RWPE1 (cell line): ENCODE data around the gene ABLIM2.
"Not testable (repeated sequence)": the region's sequence is repeated elsewhere in the genome, so short reads cannot be mapped to it uniquely, and the experiment has no call there.

Experiments
- CTCF ChIA-PET: fragments of 350-600 bp; sonication (Branson Sonifier 250); formaldehyde crosslinking; extraction: SDS; loops from one replicate; lab custom pipeline; 2021; lab: Yijun Ruan, JAX
- POLR2A ChIA-PET: fragments of 400-600 bp; formaldehyde crosslinking; extraction: SDS; loops from one replicate; lab custom pipeline; 2020; ENCODE audit warnings: antibody characterized with exemption; ENCODE audit not compliant: low non-redundant PET; lab: Yijun Ruan, JAX
- DNase-seq: peaks from one replicate; pipeline ENCODE4 v3.0.0; 2012; ENCODE audit warnings: low spot score
- H3K27ac ChIP-seq: fragments of 450-650 bp; 2 replicates; pipeline ENCODE4 v1.5.1; 2017
- TF ChIP-seq, protein P1 (sequence below): fragments of 450-650 bp; conservative IDR thresholded peaks from 2 replicates; pipeline ENCODE4 v1.5.1; 2017; ENCODE audit warnings: low read depth, mild to moderate bottlenecking

The ABLIM2 gene

DNA sequence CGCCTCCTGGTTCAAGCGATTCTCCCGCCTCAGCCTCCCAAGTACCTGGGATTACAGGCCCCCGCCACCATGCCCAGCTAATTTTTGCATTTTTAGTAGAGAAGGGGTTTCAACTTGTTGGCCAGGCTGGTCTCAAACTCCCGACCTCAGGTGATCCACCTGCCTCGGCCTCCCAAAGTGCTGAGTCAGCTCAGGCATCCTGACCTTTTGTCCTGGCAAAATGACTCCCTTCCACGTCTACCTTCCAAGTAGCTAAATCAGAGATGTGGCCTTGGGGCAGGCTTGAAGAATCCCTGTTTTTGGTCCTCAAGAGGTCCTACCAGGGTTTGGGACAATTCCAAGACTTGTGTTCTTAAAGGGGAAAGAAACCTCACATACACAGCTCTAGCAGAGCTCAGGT, 231.8 kb downstream of the ABLIM2 start:
- no peak for DNase-seq
- peak overlapping the region; percentile 13 for H3K27ac ChIP-seq
- ChIA-PET POLR2A (no interaction called here), CTCF (no interaction called here)
- TF ChIP-seq, protein P1, sequence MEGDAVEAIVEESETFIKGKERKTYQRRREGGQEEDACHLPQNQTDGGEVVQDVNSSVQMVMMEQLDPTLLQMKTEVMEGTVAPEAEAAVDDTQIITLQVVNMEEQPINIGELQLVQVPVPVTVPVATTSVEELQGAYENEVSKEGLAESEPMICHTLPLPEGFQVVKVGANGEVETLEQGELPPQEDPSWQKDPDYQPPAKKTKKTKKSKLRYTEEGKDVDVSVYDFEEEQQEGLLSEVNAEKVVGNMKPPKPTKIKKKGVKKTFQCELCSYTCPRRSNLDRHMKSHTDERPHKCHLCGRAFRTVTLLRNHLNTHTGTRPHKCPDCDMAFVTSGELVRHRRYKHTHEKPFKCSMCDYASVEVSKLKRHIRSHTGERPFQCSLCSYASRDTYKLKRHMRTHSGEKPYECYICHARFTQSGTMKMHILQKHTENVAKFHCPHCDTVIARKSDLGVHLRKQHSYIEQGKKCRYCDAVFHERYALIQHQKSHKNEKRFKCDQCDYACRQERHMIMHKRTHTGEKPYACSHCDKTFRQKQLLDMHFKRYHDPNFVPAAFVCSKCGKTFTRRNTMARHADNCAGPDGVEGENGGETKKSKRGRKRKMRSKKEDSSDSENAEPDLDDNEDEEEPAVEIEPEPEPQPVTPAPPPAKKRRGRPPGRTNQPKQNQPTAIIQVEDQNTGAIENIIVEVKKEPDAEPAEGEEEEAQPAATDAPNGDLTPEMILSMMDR: no peak

DNA sequence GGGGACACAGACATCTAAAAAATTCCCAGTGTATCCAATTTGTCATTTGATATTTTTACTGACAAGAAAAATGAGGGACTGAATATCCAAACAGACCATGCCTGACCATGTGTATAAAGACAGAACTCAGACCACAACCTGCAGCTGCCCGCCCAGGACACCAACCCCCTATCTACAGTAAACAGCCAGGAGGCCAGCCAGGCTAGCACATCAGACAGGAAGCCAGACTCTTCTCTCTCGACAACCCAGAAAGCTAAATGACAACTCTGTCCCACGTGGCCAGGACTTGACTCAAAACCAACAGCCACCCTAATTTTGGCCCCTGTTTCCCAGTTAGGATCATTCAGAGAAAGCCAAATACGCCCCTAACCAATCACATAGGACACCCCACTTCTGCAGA, 234.0 kb downstream of the ABLIM2 start:
- DNase-seq: no peak
- CTCF ChIA-PET: no interaction called here
- peak overlapping the region; percentile 33 for H3K27ac ChIP-seq
- POLR2A ChIA-PET: no interaction called here
- TF ChIP-seq, protein P1: no peak

- CTCF ChIA-PET: no interaction called here
- TF ChIP-seq, protein P1: no peak
- DNase-seq: no peak
- no peak overlapping the region for H3K27ac ChIP-seq
- POLR2A ChIA-PET: no interaction called here
Measured at GRCh38 chr4:7924163-7924562, 234.4 kb downstream of the ABLIM2 start.

GRCh38 chr4:7922466-7922865, 236.1 kb downstream of the ABLIM2 start:
- H3K27ac ChIP-seq: no peak overlapping the region
- POLR2A ChIA-PET: no interaction called here
- CTCF ChIA-PET: interaction anchor here (1.0 kb wide), 1 partner anchor 118 kb away, joined by 5 read pairs; no protein-coding TSS in a partner anchor
- TF ChIP-seq, protein P1: no peak
- no peak for DNase-seq

GRCh38 chr4:7918981-7919380, 239.6 kb downstream of the ABLIM2 start:
- CTCF ChIA-PET: no interaction called here
- H3K27ac ChIP-seq: no peak overlapping the region
- POLR2A ChIA-PET: no interaction called here
- TF ChIP-seq, protein P1: no peak
- no peak for DNase-seq

DNA sequence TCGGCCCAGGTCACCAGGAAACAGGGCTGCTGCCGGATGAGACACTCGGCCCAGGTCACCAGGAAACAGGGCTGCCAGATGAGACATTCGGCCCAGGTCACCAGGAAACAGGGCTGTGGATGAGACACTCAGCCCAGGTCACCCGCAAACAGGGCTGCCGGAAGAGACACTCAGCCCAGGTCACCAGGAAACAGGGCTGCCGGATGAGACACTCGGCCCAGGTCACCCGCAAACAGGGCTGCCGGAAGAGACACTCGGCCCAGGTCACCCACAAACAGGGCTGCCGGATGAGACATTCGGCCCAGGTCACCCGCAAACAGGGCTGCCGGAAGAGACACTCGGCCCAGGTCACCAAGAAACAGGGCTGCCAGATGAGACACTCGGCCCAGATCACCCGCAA, 240.4 kb downstream of the ABLIM2 start:
- DNase-seq, CTCF ChIA-PET: not testable (repeated sequence)

DNA sequence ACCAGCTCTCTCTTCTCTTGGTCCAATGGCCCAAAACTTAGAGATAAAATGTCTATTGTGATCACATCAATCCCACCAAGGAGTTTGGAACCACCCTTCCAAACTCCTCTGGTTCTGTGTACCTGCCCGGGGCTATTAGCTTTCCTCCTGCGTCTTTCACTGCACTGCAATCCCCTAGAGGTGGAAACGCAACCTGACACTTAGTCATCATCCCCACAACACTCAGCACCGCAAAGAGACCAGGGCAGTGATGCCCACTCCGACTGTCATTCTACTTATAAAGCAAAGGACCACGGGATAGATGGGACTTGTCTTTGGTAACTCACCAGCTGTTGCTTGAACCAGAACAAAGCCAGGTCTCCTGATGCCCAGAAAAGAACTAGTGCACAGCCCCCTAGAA, 240.9 kb downstream of the ABLIM2 start:
- ChIA-PET POLR2A (no interaction called here), CTCF (no interaction called here)
- DNase-seq: no peak
- TF ChIP-seq, protein P1: no peak
- no peak overlapping the region for H3K27ac ChIP-seq

More for the DNA sequence above, 240.4 kb downstream of the ABLIM2 start:
- H3K27ac ChIP-seq, POLR2A ChIA-PET: not testable (repeated sequence)
